HL-60 (cell line): ENCODE measurements around the gene SIN3B.
A peak's percentile ranks its signal among the peaks of the same experiment; 100 is the strongest.

Experiments used
- DNase-seq, 2 experiments: peaks; one replicate each; pipeline ENCODE4 v3.0.0-alpha.2; 2010 to 2020; ENCODE audit warnings: low read depth in 1 of 2, low spot score in 1 of 2
- H3K27ac ChIP-seq: fragments of 250-450 bp; sonication (Bioruptor Pico); replicated peaks from 2 replicates; pipeline ENCODE4 v1.5.1; 2020; ENCODE audit warnings: mild to moderate bottlenecking, moderate library complexity
- H3K27me3 ChIP-seq: fragments of 250-450 bp; sonication (Bioruptor Pico); 2 replicates; pipeline ENCODE4 v1.5.1; 2021; ENCODE audit warnings: mild to moderate bottlenecking, moderate library complexity; ENCODE audit not compliant: insufficient read depth, poor library complexity, severe bottlenecking
- H3K4me3 ChIP-seq: replicated peaks from 2 replicates; pipeline ENCODE4 v1.5.1; 2011; ENCODE audit warnings: mild to moderate bottlenecking, control low read depth, low read length; ENCODE audit not compliant: insufficient read depth
- GABPA ChIP-seq: IDR thresholded peaks from 2 replicates; pipeline ENCODE4 v1.6.1; 2012; ENCODE audit warnings: low read depth
- POLR2AphosphoS5 ChIP-seq: IDR thresholded peaks from 2 replicates; pipeline ENCODE4 v1.6.1; 2012; ENCODE audit warnings: low read depth
- REST ChIP-seq: IDR thresholded peaks from 2 replicates; pipeline ENCODE4 v1.6.1; 2012; ENCODE audit warnings: low read depth; ENCODE audit not compliant: insufficient replicate concordance
- SPI1 ChIP-seq: IDR thresholded peaks from 2 replicates; pipeline ENCODE4 v1.6.1; 2012; ENCODE audit warnings: low read depth, mild to moderate bottlenecking, borderline replicate concordance
- TF ChIP-seq, protein P1 (sequence below): IDR thresholded peaks from one replicate; pipeline ENCODE4 v1.5.1; 2011; ENCODE audit warnings: low read length, control low read depth, inconsistent platforms; ENCODE audit not compliant: insufficient read depth

Gene SIN3B

DNA sequence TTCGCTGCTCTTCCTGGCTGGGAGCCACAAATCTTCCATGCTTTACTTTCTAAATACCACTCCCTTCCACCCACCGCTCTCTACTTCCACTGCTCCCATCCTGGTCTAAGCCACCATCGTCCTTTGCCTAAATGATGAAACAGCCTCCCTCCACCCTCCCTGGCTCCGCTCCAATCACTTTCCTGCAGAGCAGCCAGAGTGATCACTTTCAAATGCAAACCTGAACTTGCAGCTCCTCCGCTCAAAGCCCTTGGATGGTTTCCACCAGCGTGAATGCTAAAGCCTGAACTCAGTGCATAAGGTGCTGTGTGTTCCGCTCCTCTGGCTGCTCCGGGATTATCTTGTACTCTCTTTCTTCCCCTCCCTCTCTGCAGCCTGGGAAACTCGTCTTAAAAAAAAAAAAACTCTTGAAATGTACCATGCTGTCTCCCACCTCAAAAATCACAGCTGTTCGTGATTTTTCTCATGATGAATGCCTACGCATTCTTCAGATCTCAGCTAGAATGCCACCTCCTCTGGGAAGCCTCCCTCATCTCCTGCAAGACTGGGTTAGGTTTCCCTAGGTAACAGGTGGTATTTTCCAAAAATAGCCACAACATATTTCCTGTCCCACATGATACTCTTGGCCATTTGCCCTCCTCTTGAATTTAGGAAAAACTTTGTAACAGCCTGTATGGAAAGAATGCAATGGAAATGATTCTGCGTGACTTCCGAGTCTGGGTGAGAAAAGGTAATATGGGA lies 3.7 kb upstream of the SIN3B start:
- Histone ChIP-seq H3K4me3 (no peak overlapping the region), H3K27ac (no peak overlapping the region), H3K27me3 (no peaks in the 10 kb centered on the region)
- DNase-seq = no peak
- TF ChIP-seq POLR2AphosphoS5 (no peak), REST (no peak), GABPA (no peak), SPI1 (no peak)
- TF ChIP-seq, protein P1, sequence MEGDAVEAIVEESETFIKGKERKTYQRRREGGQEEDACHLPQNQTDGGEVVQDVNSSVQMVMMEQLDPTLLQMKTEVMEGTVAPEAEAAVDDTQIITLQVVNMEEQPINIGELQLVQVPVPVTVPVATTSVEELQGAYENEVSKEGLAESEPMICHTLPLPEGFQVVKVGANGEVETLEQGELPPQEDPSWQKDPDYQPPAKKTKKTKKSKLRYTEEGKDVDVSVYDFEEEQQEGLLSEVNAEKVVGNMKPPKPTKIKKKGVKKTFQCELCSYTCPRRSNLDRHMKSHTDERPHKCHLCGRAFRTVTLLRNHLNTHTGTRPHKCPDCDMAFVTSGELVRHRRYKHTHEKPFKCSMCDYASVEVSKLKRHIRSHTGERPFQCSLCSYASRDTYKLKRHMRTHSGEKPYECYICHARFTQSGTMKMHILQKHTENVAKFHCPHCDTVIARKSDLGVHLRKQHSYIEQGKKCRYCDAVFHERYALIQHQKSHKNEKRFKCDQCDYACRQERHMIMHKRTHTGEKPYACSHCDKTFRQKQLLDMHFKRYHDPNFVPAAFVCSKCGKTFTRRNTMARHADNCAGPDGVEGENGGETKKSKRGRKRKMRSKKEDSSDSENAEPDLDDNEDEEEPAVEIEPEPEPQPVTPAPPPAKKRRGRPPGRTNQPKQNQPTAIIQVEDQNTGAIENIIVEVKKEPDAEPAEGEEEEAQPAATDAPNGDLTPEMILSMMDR = no peak

DNA sequence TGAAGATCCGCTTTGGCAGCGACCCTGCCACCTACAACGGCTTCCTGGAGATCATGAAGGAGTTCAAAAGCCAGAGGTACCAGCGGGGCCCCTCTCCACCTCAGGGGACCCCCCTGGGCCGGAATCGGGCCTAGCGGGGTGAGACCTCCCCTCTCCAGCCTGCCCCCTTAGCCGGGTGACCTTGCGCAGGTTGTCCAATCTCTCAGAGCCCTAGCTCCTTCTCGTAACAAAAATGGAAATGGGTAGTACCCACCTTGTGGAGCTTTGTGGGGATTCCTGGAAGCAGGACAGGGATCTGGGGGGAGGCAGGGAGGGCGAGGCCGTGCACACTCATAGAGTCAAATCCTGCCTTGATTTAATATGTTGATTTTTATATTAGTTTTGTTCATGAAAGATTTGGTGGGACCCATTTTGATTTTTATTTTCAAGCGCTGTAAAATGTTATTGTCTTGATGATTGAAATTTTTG lies 658 bp downstream of the SIN3B start:
- peak overlapping the region; percentile 21; the same call in 1 of the 2 replicates for H3K27ac ChIP-seq

DNA sequence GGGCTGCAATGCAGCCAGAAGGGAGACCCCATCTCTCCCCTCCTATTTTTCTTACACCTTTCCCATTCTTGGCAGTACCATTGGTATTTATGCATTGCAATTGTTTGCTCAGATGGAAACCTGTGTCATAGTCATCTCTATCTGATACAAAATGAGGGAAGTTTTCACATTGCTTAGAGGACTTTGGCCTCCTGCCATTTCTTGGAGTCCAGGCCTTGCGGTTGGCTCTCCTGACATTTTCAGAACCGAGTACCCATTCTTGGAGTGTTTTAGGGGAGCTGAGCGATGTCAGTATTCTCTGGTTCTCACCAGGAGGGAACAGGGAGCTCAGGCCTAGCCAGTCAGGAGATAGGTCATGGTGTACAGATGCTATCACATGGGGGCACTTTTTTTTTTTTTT lies 1.5 kb downstream of the SIN3B start:
- H3K4me3 ChIP-seq = no peak overlapping the region
- H3K27ac ChIP-seq = no peak overlapping the region
- TF ChIP-seq SPI1 = no peak
- TF ChIP-seq, protein P1 = no peak
- TF ChIP-seq GABPA = no peak
- no peaks in the 10 kb centered on the region for H3K27me3 ChIP-seq
- DNase-seq = no peak

More for the DNA sequence above, 658 bp downstream of the SIN3B start:
- TF ChIP-seq, protein P1 = no peak
- TF ChIP-seq POLR2AphosphoS5 (no peak), SPI1 (no peak), REST (no peak), GABPA (no peak)
- no peak for DNase-seq
- Histone ChIP-seq H3K4me3 (peak overlapping the region; percentile 87), H3K27me3 (no peaks in the 10 kb centered on the region)
